ENCODE results near the gene AIPL1. TPM values are rescaled to one million over a fixed set of nuclear protein-coding genes. Genes with fewer than 3 reads are reported as not detected.

Gene AIPL1
- total and polyA plus RNA-seq, 2 experiments from 2014 or later = not detected

DNA sequence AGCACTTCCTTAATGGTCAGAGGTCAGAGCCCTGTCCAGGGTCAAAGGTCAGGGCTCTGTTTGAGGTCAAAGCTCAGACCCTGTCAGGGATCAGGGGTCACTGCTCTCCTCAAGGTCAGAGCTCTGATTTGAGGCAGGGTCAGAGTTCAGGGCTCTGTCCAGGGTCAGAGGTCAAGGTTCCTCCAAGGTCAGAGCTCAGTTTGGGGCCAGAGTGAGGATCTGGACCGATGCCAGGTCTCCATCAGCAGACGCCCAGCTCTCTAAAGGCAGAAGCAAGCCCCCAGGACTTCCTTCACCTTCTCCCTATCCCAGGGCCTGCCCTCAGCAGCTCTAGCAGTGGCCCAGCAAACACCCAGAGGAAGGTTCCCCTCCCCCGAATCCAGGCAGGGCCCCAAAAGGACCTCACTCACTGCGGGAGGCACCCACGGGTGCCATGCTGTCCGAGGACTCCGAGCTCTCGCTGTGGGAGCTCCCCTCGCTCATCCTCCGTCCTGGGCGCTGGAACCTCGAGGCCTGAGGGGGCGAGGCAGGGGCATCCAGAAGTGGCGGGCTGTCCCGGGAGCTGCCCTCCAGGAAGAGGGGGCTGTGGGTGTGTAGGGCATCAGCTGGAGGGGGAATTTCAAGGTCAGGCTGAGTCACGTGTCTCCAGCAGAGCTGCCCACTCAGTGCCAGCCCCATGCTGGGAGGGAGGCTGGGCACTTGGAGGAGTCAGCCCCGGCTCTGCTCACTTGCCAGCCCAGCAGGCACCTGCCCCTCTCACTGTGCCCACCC lies 36.0 kb upstream of the AIPL1 start:
- no peak overlapping the region for H3K27ac ChIP-seq
- 94% methylated on average over 17 of the region's 17 CpGs for WGBS (ENCODE audit: low lambda C conversion rate, missing lambda C conversion rate)
- H3K79me2 ChIP-seq = no peaks in the 10 kb centered on the region
- H3K9me3 ChIP-seq (ENCODE audit: low read depth) = no peaks in the 10 kb centered on the region
- H3K36me3 ChIP-seq (replicated peaks; ENCODE audit: insufficient read depth, low read depth) = no peaks in the 10 kb centered on the region
- H4K20me1 ChIP-seq (ENCODE audit: insufficient read depth, poor library complexity, severe bottlenecking) = no peaks in the 10 kb centered on the region
- H3K4me2 ChIP-seq = no peak overlapping the region
- TF ChIP-seq, protein P1, sequence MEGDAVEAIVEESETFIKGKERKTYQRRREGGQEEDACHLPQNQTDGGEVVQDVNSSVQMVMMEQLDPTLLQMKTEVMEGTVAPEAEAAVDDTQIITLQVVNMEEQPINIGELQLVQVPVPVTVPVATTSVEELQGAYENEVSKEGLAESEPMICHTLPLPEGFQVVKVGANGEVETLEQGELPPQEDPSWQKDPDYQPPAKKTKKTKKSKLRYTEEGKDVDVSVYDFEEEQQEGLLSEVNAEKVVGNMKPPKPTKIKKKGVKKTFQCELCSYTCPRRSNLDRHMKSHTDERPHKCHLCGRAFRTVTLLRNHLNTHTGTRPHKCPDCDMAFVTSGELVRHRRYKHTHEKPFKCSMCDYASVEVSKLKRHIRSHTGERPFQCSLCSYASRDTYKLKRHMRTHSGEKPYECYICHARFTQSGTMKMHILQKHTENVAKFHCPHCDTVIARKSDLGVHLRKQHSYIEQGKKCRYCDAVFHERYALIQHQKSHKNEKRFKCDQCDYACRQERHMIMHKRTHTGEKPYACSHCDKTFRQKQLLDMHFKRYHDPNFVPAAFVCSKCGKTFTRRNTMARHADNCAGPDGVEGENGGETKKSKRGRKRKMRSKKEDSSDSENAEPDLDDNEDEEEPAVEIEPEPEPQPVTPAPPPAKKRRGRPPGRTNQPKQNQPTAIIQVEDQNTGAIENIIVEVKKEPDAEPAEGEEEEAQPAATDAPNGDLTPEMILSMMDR (IDR thresholded peaks at IDR 0.05; ENCODE audit: poor library complexity) = no peak
- TF ChIP-seq EZH2 (IDR thresholded peaks at IDR 0.05; ENCODE audit: borderline replicate concordance) (no peak), EZH2phosphoT487 (IDR thresholded peaks at IDR 0.05; ENCODE audit: low read depth, severe bottlenecking, unreplicated experiment) (no peak)
- H2AFZ ChIP-seq = no peak overlapping the region
- H3K27me3 ChIP-seq = no peaks in the 10 kb centered on the region
- no peak overlapping the region for H3K4me3 ChIP-seq
- H3K9me2 ChIP-seq (replicated peaks; ENCODE audit: insufficient read depth) = no peaks in the 10 kb centered on the region
- no peak for DNase-seq (ENCODE audit: low spot score)
- peaks cover 4% of the 10 kb centered on the region for H3K4me1 ChIP-seq (ENCODE audit: insufficient read depth)

DNA sequence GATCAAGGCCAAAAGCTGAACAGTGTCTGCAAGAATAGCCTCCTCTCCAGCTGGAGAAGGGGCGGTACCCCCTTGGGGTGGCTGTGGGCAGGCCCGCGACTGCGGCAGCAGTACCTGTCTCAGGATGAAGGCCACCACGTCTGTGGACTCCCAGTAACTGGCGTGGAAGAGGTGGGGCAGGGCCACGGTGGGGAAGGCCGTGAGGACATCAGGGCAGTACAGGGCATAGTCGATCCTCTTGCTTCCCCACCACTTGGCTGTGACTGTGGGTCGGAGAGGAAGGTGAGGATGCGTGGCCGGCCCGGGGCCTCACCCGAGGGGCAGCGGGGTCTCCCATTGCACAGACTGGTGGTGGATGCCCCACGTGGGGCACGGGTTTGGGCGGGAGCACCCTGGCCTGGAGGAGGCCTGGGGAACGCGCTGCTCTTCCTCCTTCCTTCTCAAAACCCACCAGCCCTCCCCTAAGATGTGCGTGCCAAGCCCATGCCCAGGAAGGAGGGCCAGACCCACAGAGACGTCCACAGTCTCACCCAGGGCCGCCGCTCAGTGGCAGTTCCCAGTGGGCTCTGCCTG lies 35.3 kb upstream of the AIPL1 start:
- DNase-seq (ENCODE audit: low spot score) = no peak

DNA sequence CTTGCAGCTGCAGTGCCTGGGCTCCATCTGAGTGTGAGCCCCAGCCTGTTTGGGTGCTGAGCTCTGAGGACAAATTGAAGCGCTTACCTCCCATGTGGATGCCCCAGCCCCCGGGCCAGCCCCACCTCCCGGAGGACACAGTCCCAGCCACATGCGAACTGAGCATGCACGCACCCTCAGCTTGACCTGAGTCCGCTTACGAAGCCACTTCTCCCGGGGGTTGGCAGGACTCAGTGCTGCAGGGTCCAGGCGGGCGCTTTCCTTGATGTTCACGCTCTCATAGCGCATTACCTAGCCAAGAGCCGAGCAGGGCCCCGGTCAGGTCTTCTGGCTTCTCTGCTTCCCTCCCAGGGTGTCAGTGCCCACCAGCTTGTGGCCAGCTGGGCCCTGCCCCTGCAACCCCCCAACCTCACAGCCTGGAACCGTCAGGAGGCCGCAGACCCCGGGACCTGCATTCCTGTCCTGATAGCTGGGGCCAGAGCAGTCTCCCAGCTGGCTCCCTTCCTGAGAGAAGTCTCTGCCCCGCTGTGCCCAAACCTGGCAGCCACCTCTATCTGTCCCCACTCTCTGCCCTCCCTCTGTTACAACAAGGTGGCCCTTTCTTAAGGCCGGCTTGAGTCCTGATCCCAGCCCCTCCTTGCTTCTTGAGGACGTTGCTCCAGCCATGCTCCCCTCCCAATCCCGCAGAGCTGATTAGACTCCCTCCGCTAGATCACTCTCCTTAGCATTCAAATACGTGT lies 33.3 kb upstream of the AIPL1 start:
- WGBS (ENCODE audit: low lambda C conversion rate, missing lambda C conversion rate) = 91% methylated on average over 23 of the region's 23 CpGs
- Histone ChIP-seq H3K4me2 (no peak overlapping the region), H3K4me3 (no peak overlapping the region), H3K27me3 (no peaks in the 10 kb centered on the region), H3K4me1 (ENCODE audit: insufficient read depth) (peaks cover 4% of the 10 kb centered on the region), H3K9me3 (ENCODE audit: low read depth) (no peaks in the 10 kb centered on the region), H3K79me2 (no peaks in the 10 kb centered on the region), H3K9me2 (replicated peaks; ENCODE audit: insufficient read depth) (no peaks in the 10 kb centered on the region), H4K20me1 (ENCODE audit: insufficient read depth, poor library complexity, severe bottlenecking) (no peaks in the 10 kb centered on the region), H3K27ac (no peak overlapping the region), H2AFZ (no peak overlapping the region), H3K36me3 (replicated peaks; ENCODE audit: insufficient read depth, low read depth) (no peaks in the 10 kb centered on the region)
- DNase-seq (ENCODE audit: low spot score) = no peak
- no peak for TF ChIP-seq EZH2phosphoT487 (IDR thresholded peaks at IDR 0.05; ENCODE audit: low read depth, severe bottlenecking, unreplicated experiment)
- no peak for TF ChIP-seq EZH2 (IDR thresholded peaks at IDR 0.05; ENCODE audit: borderline replicate concordance)
- TF ChIP-seq, protein P1 (IDR thresholded peaks at IDR 0.05; ENCODE audit: poor library complexity) = no peak

More for the DNA sequence above, 35.3 kb upstream of the AIPL1 start:
- 96% methylated on average over 23 of the region's 24 CpGs for WGBS (ENCODE audit: low lambda C conversion rate, missing lambda C conversion rate)
- Histone ChIP-seq H2AFZ (no peak overlapping the region), H3K9me3 (ENCODE audit: low read depth) (no peaks in the 10 kb centered on the region), H3K9me2 (replicated peaks; ENCODE audit: insufficient read depth) (no peaks in the 10 kb centered on the region), H3K4me3 (no peak overlapping the region), H3K4me1 (ENCODE audit: insufficient read depth) (peaks cover 4% of the 10 kb centered on the region), H3K36me3 (replicated peaks; ENCODE audit: insufficient read depth, low read depth) (no peaks in the 10 kb centered on the region), H3K27ac (no peak overlapping the region), H4K20me1 (ENCODE audit: insufficient read depth, poor library complexity, severe bottlenecking) (no peaks in the 10 kb centered on the region), H3K79me2 (no peaks in the 10 kb centered on the region), H3K27me3 (no peaks in the 10 kb centered on the region), H3K4me2 (no peak overlapping the region)
- TF ChIP-seq EZH2phosphoT487 (IDR thresholded peaks at IDR 0.05; ENCODE audit: low read depth, severe bottlenecking, unreplicated experiment) (no peak), EZH2 (IDR thresholded peaks at IDR 0.05; ENCODE audit: borderline replicate concordance) (no peak)
- TF ChIP-seq, protein P1 (IDR thresholded peaks at IDR 0.05; ENCODE audit: poor library complexity) = no peak
